ENCODE data around the gene TAAR1. TPM values are rescaled to one million over a fixed set of nuclear protein-coding genes. Genes with fewer than 3 reads are reported as not detected.

Gene TAAR1
- total RNA-seq, 1 experiment from 2014 or later, result not detected

DNA sequence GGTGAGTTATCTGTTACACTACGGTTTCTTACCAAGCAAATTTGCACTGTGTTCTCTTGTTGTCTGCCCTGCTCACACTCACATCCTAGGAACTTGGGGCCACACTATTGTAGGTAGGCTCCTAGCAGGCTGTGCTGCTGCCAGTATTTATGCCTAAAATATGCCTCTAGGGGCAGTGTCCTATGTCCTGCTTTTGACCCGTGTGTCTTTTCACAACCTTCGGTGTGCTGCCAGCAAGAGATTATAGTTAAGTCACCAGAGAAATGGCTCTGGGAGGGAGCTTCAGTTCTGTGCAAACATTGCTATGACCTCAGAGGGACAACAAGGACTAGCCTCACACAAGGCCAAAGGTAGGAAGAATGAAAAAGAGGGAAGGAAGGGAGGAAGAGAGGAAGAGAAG lies 60.5 kb downstream of the TAAR1 start:
- H4K20me1 ChIP-seq (ENCODE audit: low read length), result no peaks in the 10 kb centered on the region
- no peak overlapping the region for H3K4me3 ChIP-seq (ENCODE audit: low read length)
- ChIA-PET CTCF (no interaction called here), POLR2A (ENCODE audit: unreplicated experiment) (no interaction called here)
- no peaks in the 10 kb centered on the region for H3K79me2 ChIP-seq (ENCODE audit: low read length)
- no peaks in the 10 kb centered on the region for H3K36me3 ChIP-seq (ENCODE audit: low read depth, low read length)
- intact Hi-C loops (cut with micrococcal nuclease), result no loop called here
- H3K27me3 ChIP-seq (ENCODE audit: low read length), result no peaks in the 10 kb centered on the region
- ATAC-seq, result peak; percentile 54; the same call in 1 of the 2 replicates
- no peaks in the 10 kb centered on the region for H3K9me2 ChIP-seq (replicated peaks; ENCODE audit: low read length)
- no peak overlapping the region for H2AFZ ChIP-seq (ENCODE audit: low read length)
- DNase-seq, result peak; percentile 38
- no peaks in the 10 kb centered on the region for H3F3A ChIP-seq (ENCODE audit: low read length, unreplicated experiment)
- BruUV-seq (replicated peaks), result no TSS peak
- no peak overlapping the region for H3K4me2 ChIP-seq (ENCODE audit: low read length)
- H3K27ac ChIP-seq (ENCODE audit: low read length), result no peak overlapping the region
- TF ChIP-seq EZH2 (IDR thresholded peaks at IDR 0.05; ENCODE audit: low read length, unreplicated experiment), result no peak
- TF ChIP-seq, protein P1, sequence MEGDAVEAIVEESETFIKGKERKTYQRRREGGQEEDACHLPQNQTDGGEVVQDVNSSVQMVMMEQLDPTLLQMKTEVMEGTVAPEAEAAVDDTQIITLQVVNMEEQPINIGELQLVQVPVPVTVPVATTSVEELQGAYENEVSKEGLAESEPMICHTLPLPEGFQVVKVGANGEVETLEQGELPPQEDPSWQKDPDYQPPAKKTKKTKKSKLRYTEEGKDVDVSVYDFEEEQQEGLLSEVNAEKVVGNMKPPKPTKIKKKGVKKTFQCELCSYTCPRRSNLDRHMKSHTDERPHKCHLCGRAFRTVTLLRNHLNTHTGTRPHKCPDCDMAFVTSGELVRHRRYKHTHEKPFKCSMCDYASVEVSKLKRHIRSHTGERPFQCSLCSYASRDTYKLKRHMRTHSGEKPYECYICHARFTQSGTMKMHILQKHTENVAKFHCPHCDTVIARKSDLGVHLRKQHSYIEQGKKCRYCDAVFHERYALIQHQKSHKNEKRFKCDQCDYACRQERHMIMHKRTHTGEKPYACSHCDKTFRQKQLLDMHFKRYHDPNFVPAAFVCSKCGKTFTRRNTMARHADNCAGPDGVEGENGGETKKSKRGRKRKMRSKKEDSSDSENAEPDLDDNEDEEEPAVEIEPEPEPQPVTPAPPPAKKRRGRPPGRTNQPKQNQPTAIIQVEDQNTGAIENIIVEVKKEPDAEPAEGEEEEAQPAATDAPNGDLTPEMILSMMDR (conservative IDR thresholded peaks at IDR 0.05; ENCODE audit: low read depth, low read length), result peak; percentile 52
- TF ChIP-seq EZH2phosphoT487 (IDR thresholded peaks at IDR 0.05; ENCODE audit: borderline replicate concordance, low read length), result no peak
- H3K9me3 ChIP-seq (ENCODE audit: low read length), result no peaks in the 10 kb centered on the region
- no peaks in the 10 kb centered on the region for H3K4me1 ChIP-seq (ENCODE audit: insufficient read depth, low read length)
- no peak overlapping the region for H3K9ac ChIP-seq (ENCODE audit: low read length)

DNA sequence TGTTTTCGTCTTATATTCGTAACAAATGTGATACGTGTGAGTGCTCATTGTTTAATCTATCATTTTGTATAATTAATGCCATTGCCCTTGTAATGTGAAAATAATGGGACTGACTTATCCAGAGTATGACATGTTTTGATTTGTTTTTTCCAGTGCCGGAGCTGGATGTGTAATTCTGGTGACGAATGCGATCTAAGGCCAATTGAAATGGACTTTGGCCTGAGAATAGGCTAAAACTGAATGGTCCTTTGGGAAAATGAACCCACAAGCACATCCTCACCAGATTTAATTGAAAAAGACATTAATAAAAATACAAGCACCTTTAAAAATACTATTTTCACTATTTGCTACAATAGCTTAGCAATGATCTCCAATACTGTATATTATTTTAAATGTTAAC lies 62.8 kb downstream of the TAAR1 start:
- Histone ChIP-seq H3K27ac (ENCODE audit: low read length) (no peak overlapping the region), H3K4me1 (ENCODE audit: insufficient read depth, low read length) (no peaks in the 10 kb centered on the region), H3K27me3 (ENCODE audit: low read length) (no peaks in the 10 kb centered on the region), H3F3A (ENCODE audit: low read length, unreplicated experiment) (no peaks in the 10 kb centered on the region), H3K4me3 (ENCODE audit: low read length) (no peak overlapping the region), H3K9me2 (replicated peaks; ENCODE audit: low read length) (no peaks in the 10 kb centered on the region), H3K9me3 (ENCODE audit: low read length) (no peaks in the 10 kb centered on the region), H2AFZ (ENCODE audit: low read length) (no peak overlapping the region), H3K36me3 (ENCODE audit: low read depth, low read length) (no peaks in the 10 kb centered on the region), H3K79me2 (ENCODE audit: low read length) (no peaks in the 10 kb centered on the region), H3K4me2 (ENCODE audit: low read length) (no peak overlapping the region), H3K9ac (ENCODE audit: low read length) (no peak overlapping the region), H4K20me1 (ENCODE audit: low read length) (no peaks in the 10 kb centered on the region)
- ATAC-seq (no peak), DNase-seq (no peak)
- intact Hi-C loops (cut with micrococcal nuclease), result no loop called here
- BruUV-seq (replicated peaks), result no TSS peak
- CTCF ChIA-PET, result no interaction called here
- POLR2A ChIA-PET (ENCODE audit: unreplicated experiment), result no interaction called here
- no peak for TF ChIP-seq EZH2phosphoT487 (IDR thresholded peaks at IDR 0.05; ENCODE audit: borderline replicate concordance, low read length)
- TF ChIP-seq, protein P1 (conservative IDR thresholded peaks at IDR 0.05; ENCODE audit: low read depth, low read length), result no peak
- no peak for TF ChIP-seq EZH2 (IDR thresholded peaks at IDR 0.05; ENCODE audit: low read length, unreplicated experiment)

Other genes starting within 250 kb of the TAAR1 start
- 17.3 and 27.4 TPM in 2 replicates for gene STX7, start 146.1 kb downstream of the TAAR1 start, total RNA-seq (2014; rRNA removed)
- gene TAAR9, start 120.9 kb downstream of the TAAR1 start, total RNA-seq (2014; rRNA removed), result not detected in 2 replicates
- not detected in 2 replicates for gene TAAR8, start 106.5 kb downstream of the TAAR1 start, total RNA-seq (2014; rRNA removed)
- not detected in 2 replicates for gene TAAR6, start 88.9 kb downstream of the TAAR1 start, total RNA-seq (2014; rRNA removed)
- gene TAAR5, start 69.4 kb downstream of the TAAR1 start, total RNA-seq (2014; rRNA removed), result not detected in 2 replicates
- not detected in 2 replicates for gene TAAR2, start 34.9 kb downstream of the TAAR1 start, total RNA-seq (2014; rRNA removed)
- 0.04 and 0.12 TPM in 2 replicates for gene VNN1, start 54.9 kb upstream of the TAAR1 start, total RNA-seq (2014; rRNA removed)
- not detected in 2 replicates for gene VNN2, start 98.7 kb upstream of the TAAR1 start, total RNA-seq (2014; rRNA removed)
- 8.4 and 9.1 TPM in 2 replicates for gene SLC18B1, start 139.5 kb upstream of the TAAR1 start, total RNA-seq (2014; rRNA removed)
- gene RPS12, start 155.4 kb upstream of the TAAR1 start, total RNA-seq (2014; rRNA removed), result 770 and 1,189 TPM in 2 replicates

All from PC-3 (cell line).